K562 treated with DMSO at 1 percent for 24 hours (cell line): Measurements from ENCODE around the gene PTPRN. TPM values are rescaled to one million over a fixed set of nuclear protein-coding genes. Genes with fewer than 3 reads are reported as not detected.

Experiments used
- total RNA-seq: library from RNA; unstranded; fragments of 300-600 nt; gene quantifications from 2 replicates; pipeline ENCODE4 v1.2.3, GENCODE V29; 2022; ENCODE audit warnings: low read depth; ENCODE audit not compliant: insufficient read depth

PTPRN gene
- total RNA-seq: 0.42 TPM in 1 of 2 replicates, not detected in the other

DNA sequence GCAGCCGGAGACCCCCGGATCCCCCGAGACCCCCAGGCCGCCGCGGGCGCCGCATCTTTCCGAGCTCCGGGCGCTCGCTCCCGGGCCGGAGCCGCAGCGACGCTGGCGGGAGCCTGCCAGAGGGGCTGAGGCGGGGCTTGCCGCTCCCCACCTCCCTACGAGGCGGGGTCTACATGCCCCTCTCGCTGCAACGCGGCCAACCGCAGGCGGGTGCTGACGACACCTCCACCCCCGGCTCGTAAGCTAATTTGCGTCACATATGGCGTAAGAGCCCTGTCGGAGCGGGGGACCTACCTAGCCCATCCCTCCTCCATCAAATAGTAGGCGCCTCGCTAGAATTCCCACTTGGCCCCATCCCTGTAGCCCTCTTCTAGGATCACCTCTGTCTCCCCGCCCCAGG is at the start of gene PTPRN:
PTPRN (minus strand) TSS at position 124 of the 400 bp plus-strand sequence; CDS start at position 55, 69 bp downstream.

DNA sequence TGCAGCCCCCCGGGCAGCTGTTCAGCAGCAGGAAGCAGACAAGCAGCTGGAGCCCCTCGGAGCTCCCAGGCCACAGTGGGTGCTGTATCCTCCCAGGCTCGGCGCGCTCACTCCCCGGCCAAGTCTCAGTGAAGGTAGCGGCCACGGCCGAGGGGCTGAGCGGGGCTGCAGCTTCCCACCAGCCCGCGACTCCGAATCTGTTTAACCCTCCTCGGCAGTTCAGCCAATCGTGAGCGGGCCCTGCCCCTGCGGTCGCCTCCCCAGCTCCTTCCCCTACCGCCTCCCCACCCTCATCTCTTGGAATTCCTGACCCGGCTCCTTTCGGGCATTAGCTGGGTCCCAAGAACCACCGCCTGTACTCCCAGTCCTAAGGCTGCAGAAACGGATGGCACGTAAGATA is 23.3 kb upstream of the PTPRN start, which contains the start of gene RESP18:
RESP18 (minus strand) TSS at position 203 of the 400 bp plus-strand sequence.

GRCh38 chr2:219279151-219279915 is 29.9 kb downstream of the PTPRN start, which contains the start of gene DNAJB2:
DNAJB2 (plus strand) TSS chr2:219279366; CDS start chr2:219279834, 468 bp downstream.

DNA sequence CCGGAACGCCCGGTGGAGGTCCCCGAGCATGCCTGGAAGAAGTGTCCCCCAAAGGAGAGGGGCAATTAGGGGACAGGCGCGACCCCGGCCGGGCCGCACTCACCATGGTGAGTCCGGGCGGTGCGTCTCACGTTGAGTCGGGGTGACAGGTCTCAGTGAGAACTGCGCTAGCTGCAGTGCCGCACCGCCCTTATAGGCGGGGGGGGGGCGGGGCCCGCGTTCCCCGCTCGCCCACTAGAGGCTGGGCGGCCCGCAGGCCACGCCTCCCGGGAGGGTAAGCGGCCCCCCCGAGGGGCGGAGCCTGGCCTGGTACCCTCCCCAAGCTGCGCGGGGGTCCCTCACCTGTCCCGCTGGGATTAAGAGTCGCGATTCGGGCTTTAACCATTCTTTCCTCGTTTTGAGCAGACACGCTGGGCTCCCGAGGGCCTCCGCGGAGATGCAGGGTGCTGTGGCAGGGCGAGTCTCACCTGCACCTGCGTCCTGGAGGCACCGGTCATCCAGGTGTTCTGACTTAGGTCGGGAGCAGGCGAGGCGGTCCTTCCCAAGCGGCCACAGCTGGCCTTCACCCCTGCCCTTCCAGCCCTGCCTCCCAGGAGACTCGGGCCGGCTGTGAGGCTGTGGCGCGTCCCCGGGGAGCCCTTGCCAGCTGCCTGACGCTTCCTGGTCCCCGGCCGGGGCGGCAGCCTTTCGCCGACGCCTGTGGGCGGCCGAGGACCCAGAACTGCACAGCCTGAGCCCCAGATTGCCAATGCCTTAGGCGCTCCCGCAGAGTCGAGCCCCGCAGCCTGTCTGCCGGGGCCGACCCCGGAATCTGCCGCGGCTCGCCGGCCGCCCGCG is 55.2 kb downstream of the PTPRN start, which contains the start of gene TUBA4A:
TUBA4A (minus strand) TSS at position 166 of the 837 bp plus-strand sequence; CDS start at position 106, 60 bp downstream.

DNA sequence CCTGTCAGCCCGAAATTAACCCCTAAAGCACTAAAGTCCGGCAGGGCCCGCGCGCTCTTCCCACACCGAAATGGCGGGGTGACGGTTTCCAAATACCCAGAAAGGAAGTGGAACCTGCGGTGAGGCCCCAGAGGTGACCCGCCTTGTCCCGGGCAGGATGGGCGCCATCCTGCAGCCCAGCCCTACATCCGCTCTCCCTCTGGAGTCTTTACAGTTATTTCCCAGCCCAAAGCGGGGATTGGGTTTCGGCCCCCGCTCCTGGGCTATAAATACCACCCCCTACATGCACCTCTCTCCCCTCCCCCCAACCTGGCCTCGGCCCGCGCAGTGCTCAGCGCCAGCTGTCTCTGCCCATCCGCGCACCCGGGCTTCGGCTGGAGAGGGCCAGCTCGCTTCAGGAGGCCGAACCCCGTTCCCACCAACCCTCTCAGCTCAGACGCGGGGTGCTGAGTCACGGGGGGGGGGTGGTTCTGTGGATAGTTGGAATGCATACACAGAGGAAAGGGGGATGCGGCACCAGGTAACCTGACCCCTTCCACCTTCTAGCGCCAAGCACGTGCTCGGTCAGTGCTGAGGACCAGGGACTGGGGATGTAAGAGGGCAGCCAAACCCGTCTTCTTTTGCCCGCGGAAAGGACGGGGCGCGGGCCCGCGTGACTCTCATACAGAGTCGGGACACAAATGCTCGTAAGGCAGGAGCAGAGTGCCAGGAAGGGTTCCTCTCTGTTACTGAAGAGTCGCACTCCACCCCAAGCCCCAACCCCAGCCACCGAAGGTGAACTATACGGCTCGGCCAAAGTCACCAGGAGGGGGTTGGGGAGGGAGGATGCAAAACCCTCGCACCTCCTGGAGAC is 56.1 kb downstream of the PTPRN start, which contains the start of gene TUBA4B:
TUBA4B (plus strand) TSS at position 344 of the 853 bp plus-strand sequence; CDS start at position 509, 165 bp downstream.

DNA sequence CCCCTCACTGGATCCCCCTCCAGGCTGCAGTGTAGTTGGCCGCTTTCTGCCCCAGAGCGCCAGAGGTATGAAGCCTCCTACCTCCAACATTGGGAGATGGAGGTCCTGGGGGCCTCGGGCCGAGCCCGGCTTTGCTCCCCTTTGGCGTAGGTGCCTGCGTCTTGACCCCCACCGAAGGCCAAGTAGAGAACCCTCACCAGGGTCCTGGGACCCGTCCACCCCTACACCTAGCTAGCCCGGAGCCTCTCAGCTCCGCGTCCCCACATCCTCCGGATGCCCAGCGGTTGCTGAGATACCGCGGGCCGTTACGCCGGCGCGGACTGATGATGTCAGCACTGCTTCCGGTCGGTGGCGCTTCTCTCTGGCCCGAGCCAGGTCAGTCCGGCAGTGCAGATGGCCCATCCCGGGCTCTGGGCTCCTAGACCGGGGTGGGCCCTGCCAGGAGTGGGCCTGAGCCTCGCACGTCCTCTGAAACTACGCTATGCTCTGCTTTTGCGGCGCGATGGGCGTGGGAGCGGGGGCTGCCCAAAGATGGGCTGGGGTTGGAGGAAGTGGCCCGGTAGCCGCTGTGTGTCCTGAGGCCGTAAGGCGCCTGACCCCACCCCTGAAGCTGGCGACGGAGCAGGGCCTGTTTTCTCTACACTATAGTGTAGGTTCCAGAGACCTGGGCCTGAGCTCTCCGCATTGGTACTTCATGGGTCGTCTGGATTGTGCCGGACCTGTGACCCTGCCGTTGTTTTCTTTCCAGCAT is 63.9 kb downstream of the PTPRN start, which contains the start of the genes GLB1L and STK16:
GLB1L (minus strand) TSS at position 297 of the 751 bp plus-strand sequence. CDS start 1,871 bp downstream, outside the sequence.
STK16 (plus strand) TSS at position 332 of the 751 bp plus-strand sequence. CDS start 521 bp downstream, outside the sequence.

Other genes starting within 250 kb of the PTPRN start
- not detected in 2 replicates for gene IHH, start 248.5 kb downstream of the PTPRN start, total RNA-seq
- gene NHEJ1, start 148.6 kb downstream of the PTPRN start, total RNA-seq: 12.2 and 12.3 TPM in 2 replicates
- 0.38 and 0.43 TPM in 2 replicates for gene SLC23A3, start 139.4 kb downstream of the PTPRN start, total RNA-seq
- gene CNPPD1, start 132.5 kb downstream of the PTPRN start, total RNA-seq: 65.7 and 71.2 TPM in 2 replicates
- gene RETREG2, start 131.1 kb downstream of the PTPRN start, total RNA-seq: 34.7 and 36.3 TPM in 2 replicates
- gene ZFAND2B, start 102.6 kb downstream of the PTPRN start, total RNA-seq: 39.5 and 43.7 TPM in 2 replicates
- 21.7 and 26.6 TPM in 2 replicates for gene ABCB6, start 90.4 kb downstream of the PTPRN start, total RNA-seq
- 39.6 and 40.5 TPM in 2 replicates for gene ATG9A, start 79.8 kb downstream of the PTPRN start, total RNA-seq
- 27.6 and 28.6 TPM in 2 replicates for gene ANKZF1, start 79.6 kb downstream of the PTPRN start, total RNA-seq
- gene GLB1L, start 64.0 kb downstream of the PTPRN start, total RNA-seq: 5.0 and 5.2 TPM in 2 replicates
- gene STK16, start 63.9 kb downstream of the PTPRN start, total RNA-seq: 19.6 and 19.8 TPM in 2 replicates
- gene TUBA4B, start 56.2 kb downstream of the PTPRN start, total RNA-seq: not detected in 2 replicates
- 88.8 and 98.5 TPM in 2 replicates for gene TUBA4A, start 55.5 kb downstream of the PTPRN start, total RNA-seq
- gene DNAJB2, start 30.0 kb downstream of the PTPRN start, total RNA-seq: 34.4 and 41.9 TPM in 2 replicates
- gene RESP18, start 23.3 kb upstream of the PTPRN start, total RNA-seq: not detected in 2 replicates
- gene DNPEP, start 78.5 kb upstream of the PTPRN start, total RNA-seq: 73.1 and 77.1 TPM in 2 replicates
- gene DES, start 109.0 kb upstream of the PTPRN start, total RNA-seq: 21.0 TPM in 2 replicates
- 13.5 and 19.0 TPM in 2 replicates for gene SPEG, start 125.4 kb upstream of the PTPRN start, total RNA-seq
- gene GMPPA, start 189.5 kb upstream of the PTPRN start, total RNA-seq: 162 and 187 TPM in 2 replicates
- 6.1 and 6.5 TPM in 2 replicates for gene ASIC4, start 205.1 kb upstream of the PTPRN start, total RNA-seq
- 118 and 119 TPM in 2 replicates for gene CHPF, start 234.4 kb upstream of the PTPRN start, total RNA-seq
- gene TMEM198, start 234.6 kb upstream of the PTPRN start, total RNA-seq: 2.2 and 2.3 TPM in 2 replicates